HCT116 (cell line): ENCODE data around the gene CD34. TPM values are rescaled to one million over a fixed set of nuclear protein-coding genes. Genes with fewer than 3 reads are reported as not detected.

ENCODE experiments used
- ATAC-seq: fragments of 200-7000 bp; cut with Tn5 transposase; 2 replicates; pipeline ENCODE4 v1.9.1; 2020; ENCODE audit warnings: mild to moderate bottlenecking, moderate library complexity
- BruUV-seq: library from RNA; stranded (reverse); fragments of 400-500 nt; replicated peaks from 2 replicates; lab custom pipeline; 2021; lab: Mats Ljungman, UMichigan
- CTCF ChIA-PET: fragments of 300-600 bp; sonication (Branson Sonifier 250); formaldehyde crosslinking; loops from one replicate; lab custom pipeline; 2021; ENCODE audit warnings: antibody characterized with exemption; lab: Charles Lee
- POLR2A ChIA-PET: fragments of 300-600, 350-600 bp; sonication (Branson Sonifier 250); formaldehyde crosslinking; loops from one replicate; lab custom pipeline; 2021; ENCODE audit warnings: antibody characterized with exemption; lab: Charles Lee
- RAD21 ChIA-PET, 2 experiments: fragments of 300-600 bp; sonication (Branson Sonifier 250); formaldehyde crosslinking; loops; one replicate each; lab custom pipeline; 2023; ENCODE audit warnings: low total read pairs in 2 of 2; ENCODE audit not compliant: uncharacterized antibody in 2 of 2, unreplicated experiment in 2 of 2, low non-redundant PET in 1 of 2; lab: Charles Lee
- DNase-seq: peaks from one replicate; pipeline ENCODE4 v3.0.0-alpha.2; 2010; ENCODE audit warnings: low read depth, low spot score
- H2AFZ ChIP-seq: fragments of 200-600 bp; shearing (Covaris generic), sonication (generic); 2 replicates; pipeline ENCODE4 v1.6.1; 2017; ENCODE audit warnings: low read depth, mixed run types, mixed read lengths, antibody characterized with exemption, low read length; ENCODE audit not compliant: poor library complexity, severe bottlenecking
- H3K27ac ChIP-seq: 2 replicates; pipeline ENCODE4 v1.5.1; 2012; ENCODE audit warnings: low read depth, low read length
- H3K27me3 ChIP-seq: fragments of 200-600 bp; sonication (generic); 2 replicates; pipeline ENCODE4 v1.6.1; 2016; ENCODE audit warnings: mixed run types, low read length, mixed read lengths; ENCODE audit not compliant: insufficient read depth
- H3K36me3 ChIP-seq, 2 experiments: fragments of 200-500 bp in 1 of 2; fragments of 200-600 bp in 1 of 2; sonication (Bioruptor generic) in 1 of 2; sonication (generic) in 1 of 2; 2 replicates each; pipeline versions ENCODE4 v1.5.1 to v1.6.1; 2014 to 2016; ENCODE audit warnings: low read length in 2 of 2, inconsistent platforms in 1 of 2, mixed read lengths in 1 of 2, mixed run types in 1 of 2; ENCODE audit not compliant: insufficient read depth in 2 of 2, control insufficient read depth in 1 of 2
- H3K4me1 ChIP-seq, 2 experiments: fragments of 200-600 bp in 1 of 2; sonication (generic) in 1 of 2; 2 replicates each; pipeline versions ENCODE4 v1.5.1 to v1.6.1; 2012 to 2017; ENCODE audit warnings: low read length in 2 of 2, inconsistent platforms in 1 of 2, mild to moderate bottlenecking in 1 of 2, mixed read lengths in 1 of 2, mixed run types in 1 of 2, moderate library complexity in 1 of 2; ENCODE audit not compliant: insufficient read depth in 2 of 2, control insufficient read depth in 1 of 2
- H3K4me2 ChIP-seq: fragments of 200-600 bp; sonication (generic); 2 replicates; pipeline ENCODE4 v1.6.1; 2017; ENCODE audit warnings: mixed run types, low read length, mixed read lengths
- H3K4me3 ChIP-seq, 2 experiments: fragments of 200-600 bp in 1 of 2; sonication (generic) in 1 of 2; replicated peaks in 1 of 2; 2 replicates each; pipeline ENCODE4 v1.5.1; 2011 to 2016; ENCODE audit warnings: low read length in 2 of 2, control low read depth in 1 of 2, low read depth in 1 of 2, mild to moderate bottlenecking in 1 of 2, mixed read lengths in 1 of 2, mixed run types in 1 of 2
- H3K79me2 ChIP-seq: fragments of 200-600 bp; sonication (generic); 2 replicates; pipeline ENCODE4 v1.6.1; 2017; ENCODE audit warnings: mild to moderate bottlenecking, mixed run types, low read length, moderate library complexity, mixed read lengths; ENCODE audit not compliant: insufficient read depth
- H3K9ac ChIP-seq: fragments of 200-600 bp; sonication (generic); 2 replicates; pipeline ENCODE4 v1.6.1; 2016; ENCODE audit warnings: low read length, mixed read lengths
- H3K9me2 ChIP-seq: fragments of 200-600 bp; sonication (generic), shearing (Covaris generic); 2 replicates; pipeline ENCODE4 v1.6.1; 2017; ENCODE audit warnings: mixed run types, mild to moderate bottlenecking, moderate library complexity; ENCODE audit not compliant: insufficient read depth
- H3K9me3 ChIP-seq, 2 experiments: fragments of 200-500 bp in 1 of 2; fragments of 200-600 bp in 1 of 2; sonication (Bioruptor generic) in 1 of 2; sonication (generic) in 1 of 2; 2 replicates each; pipeline ENCODE4 v1.6.1; 2014 to 2017; ENCODE audit warnings: low read length in 2 of 2, mixed read lengths in 2 of 2, inconsistent platforms in 1 of 2, low read depth in 1 of 2, mild to moderate bottlenecking in 1 of 2, mixed run types in 1 of 2, moderate library complexity in 1 of 2; ENCODE audit not compliant: control insufficient read depth in 1 of 2, insufficient read depth in 1 of 2
- H4K20me1 ChIP-seq: fragments of 200-600 bp; sonication (generic), shearing (Covaris generic); 2 replicates; pipeline ENCODE4 v1.6.1; 2017; ENCODE audit warnings: mixed run types, mild to moderate bottlenecking, moderate library complexity; ENCODE audit not compliant: insufficient read depth
- ATF3 ChIP-seq: IDR thresholded peaks from 2 replicates; pipeline ENCODE4 v1.6.1; 2012
- CBX3 ChIP-seq: IDR thresholded peaks from 2 replicates; pipeline ENCODE4 v1.6.1; 2012; ENCODE audit warnings: low read depth
- CEBPB ChIP-seq: IDR thresholded peaks from 2 replicates; pipeline ENCODE4 v1.6.1; 2012; ENCODE audit warnings: low read depth
- ELF1 ChIP-seq: IDR thresholded peaks from 2 replicates; pipeline ENCODE4 v1.6.1; 2012; ENCODE audit warnings: low read depth, borderline replicate concordance
- EZH2phosphoT487 ChIP-seq: fragments of 200-600 bp; IDR thresholded peaks from 2 replicates; pipeline ENCODE4 v1.6.1; 2018; ENCODE audit warnings: antibody characterized with exemption, borderline replicate concordance
- FOSL1 ChIP-seq: IDR thresholded peaks from 2 replicates; pipeline ENCODE4 v1.6.1; 2012; ENCODE audit warnings: low read depth
- JUND ChIP-seq: IDR thresholded peaks from 2 replicates; pipeline ENCODE4 v1.6.1; 2012
- RAD21 ChIP-seq: IDR thresholded peaks from 2 replicates; pipeline ENCODE4 v1.6.1; 2012; ENCODE audit warnings: low read depth, mild to moderate bottlenecking
- SIN3A ChIP-seq: IDR thresholded peaks from 2 replicates; pipeline ENCODE4 v1.6.1; 2012; ENCODE audit warnings: low read depth
- TCF7L2 ChIP-seq: IDR thresholded peaks from 2 replicates; pipeline ENCODE4 v1.7.0; 2011; ENCODE audit warnings: borderline replicate concordance, inconsistent platforms; ENCODE audit not compliant: insufficient read depth, insufficient read length; ENCODE audit errors: extremely low read depth
- ZBTB33 ChIP-seq: IDR thresholded peaks from 2 replicates; pipeline ENCODE4 v1.6.1; 2011; ENCODE audit warnings: mild to moderate bottlenecking, low read length, moderate library complexity; ENCODE audit not compliant: insufficient replicate concordance; ENCODE audit errors: extremely low read depth
- intact Hi-C: fragments of 100-400 bp; cut with micrococcal nuclease; formaldehyde crosslinking; loops from 2 replicates; pipeline ENCODE4 v1.10.0; 2022
- total RNA-seq: library from RNA; stranded (reverse); gene quantifications from one replicate; pipeline ENCODE4 v1.2.1, GENCODE V29; 2021; ENCODE audit not compliant: unreplicated experiment

Gene CD34
- total RNA-seq, 1 experiment from 2014 or later = 0.07 TPM

GRCh38 chr1:207911856-207912760 is 1.2 kb upstream of the CD34 start:
- no peak for TF ChIP-seq RAD21
- TF ChIP-seq CEBPB = no peak
- TF ChIP-seq ZBTB33 = no peak
- no peak for TF ChIP-seq EZH2phosphoT487
- no peak for TF ChIP-seq ATF3
- TF ChIP-seq CBX3 = no peak
- no peak for TF ChIP-seq TCF7L2
- TF ChIP-seq SIN3A = no peak
- TF ChIP-seq FOSL1 = no peak
- no peak for TF ChIP-seq JUND
- no peak for TF ChIP-seq ELF1
- Histone ChIP-seq H3K36me3 (no peaks in the 10 kb centered on the region), H3K79me2 (no peaks in the 10 kb centered on the region), H3K4me2 (no peak overlapping the region), H4K20me1 (no peaks in the 10 kb centered on the region), H3K9me3 (no peaks in the 10 kb centered on the region), H3K4me1 (no peaks in the 10 kb centered on the region), H3K9me2 (no peaks in the 10 kb centered on the region; the same call in 1 of the 2 replicates), H2AFZ (no peak overlapping the region), H3K27ac (no peak overlapping the region), H3K27me3 (no peaks in the 10 kb centered on the region), H3K9ac (no peak overlapping the region), H3K4me3 (no peak overlapping the region)
- CTCF ChIA-PET = no interaction called here
- intact Hi-C loops = no loop called here
- POLR2A ChIA-PET = no interaction called here
- RAD21 ChIA-PET = no interaction called here
- BruUV-seq = no TSS peak
- DNase-seq (no peak), ATAC-seq (no peak)
